ENCODE results near the gene OCA2.

OCA2 gene

DNA sequence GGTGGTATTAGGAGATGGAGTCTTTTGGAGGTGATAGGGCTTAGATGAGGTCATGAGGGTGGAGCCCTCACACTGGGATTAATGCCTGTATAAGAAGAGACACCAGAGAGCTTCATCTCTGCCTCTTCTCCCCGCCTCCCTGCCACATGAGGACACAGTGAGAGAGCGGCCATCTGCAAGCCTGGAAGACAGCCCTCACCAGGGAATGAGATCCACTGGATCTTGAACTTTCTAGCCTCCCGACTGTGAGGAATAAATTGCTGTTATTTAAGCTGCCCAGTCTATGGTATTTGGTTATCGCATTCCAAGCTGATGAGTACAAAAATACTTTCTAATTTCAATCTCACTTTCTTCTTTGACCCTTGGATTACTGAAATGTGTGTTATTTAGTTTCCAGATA, 121.4 kb downstream of the OCA2 start:
- no peak for DNase-seq (ENCODE audit: extremely low read depth, low read depth)
- TF ChIP-seq, protein P1, sequence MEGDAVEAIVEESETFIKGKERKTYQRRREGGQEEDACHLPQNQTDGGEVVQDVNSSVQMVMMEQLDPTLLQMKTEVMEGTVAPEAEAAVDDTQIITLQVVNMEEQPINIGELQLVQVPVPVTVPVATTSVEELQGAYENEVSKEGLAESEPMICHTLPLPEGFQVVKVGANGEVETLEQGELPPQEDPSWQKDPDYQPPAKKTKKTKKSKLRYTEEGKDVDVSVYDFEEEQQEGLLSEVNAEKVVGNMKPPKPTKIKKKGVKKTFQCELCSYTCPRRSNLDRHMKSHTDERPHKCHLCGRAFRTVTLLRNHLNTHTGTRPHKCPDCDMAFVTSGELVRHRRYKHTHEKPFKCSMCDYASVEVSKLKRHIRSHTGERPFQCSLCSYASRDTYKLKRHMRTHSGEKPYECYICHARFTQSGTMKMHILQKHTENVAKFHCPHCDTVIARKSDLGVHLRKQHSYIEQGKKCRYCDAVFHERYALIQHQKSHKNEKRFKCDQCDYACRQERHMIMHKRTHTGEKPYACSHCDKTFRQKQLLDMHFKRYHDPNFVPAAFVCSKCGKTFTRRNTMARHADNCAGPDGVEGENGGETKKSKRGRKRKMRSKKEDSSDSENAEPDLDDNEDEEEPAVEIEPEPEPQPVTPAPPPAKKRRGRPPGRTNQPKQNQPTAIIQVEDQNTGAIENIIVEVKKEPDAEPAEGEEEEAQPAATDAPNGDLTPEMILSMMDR (IDR thresholded peaks at IDR 0.05; ENCODE audit: low read depth, low read length, missing control alignments) = no peak

DNA sequence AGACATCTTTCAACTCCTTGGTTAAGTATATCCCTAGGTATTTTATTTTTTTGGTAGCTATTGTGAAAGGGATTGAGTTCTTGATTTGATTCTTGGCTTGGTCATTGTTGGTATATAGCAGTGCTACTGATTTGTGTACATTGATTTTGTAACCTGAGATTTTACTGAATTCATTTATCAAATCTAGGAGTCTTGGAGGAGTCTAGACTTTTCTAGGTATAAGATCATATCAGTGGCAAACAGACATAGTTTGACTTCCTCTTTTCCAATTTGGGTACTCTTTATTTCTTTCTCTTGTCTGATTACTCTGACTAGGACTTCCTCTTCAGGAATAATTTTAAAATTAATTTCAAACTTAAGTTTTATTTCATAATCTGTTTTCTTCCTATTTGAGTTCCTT, 125.2 kb downstream of the OCA2 start:
- TF ChIP-seq, protein P1 (IDR thresholded peaks at IDR 0.05; ENCODE audit: low read depth, low read length, missing control alignments) = no peak
- H3K4me3 ChIP-seq (replicated peaks; ENCODE audit: low read depth, low read length) = no peak overlapping the region
- DNase-seq (ENCODE audit: extremely low read depth, low read depth) = no peak

More for the DNA sequence above, 121.4 kb downstream of the OCA2 start:
- H3K4me3 ChIP-seq (replicated peaks; ENCODE audit: low read depth, low read length) = no peak overlapping the region

DNA sequence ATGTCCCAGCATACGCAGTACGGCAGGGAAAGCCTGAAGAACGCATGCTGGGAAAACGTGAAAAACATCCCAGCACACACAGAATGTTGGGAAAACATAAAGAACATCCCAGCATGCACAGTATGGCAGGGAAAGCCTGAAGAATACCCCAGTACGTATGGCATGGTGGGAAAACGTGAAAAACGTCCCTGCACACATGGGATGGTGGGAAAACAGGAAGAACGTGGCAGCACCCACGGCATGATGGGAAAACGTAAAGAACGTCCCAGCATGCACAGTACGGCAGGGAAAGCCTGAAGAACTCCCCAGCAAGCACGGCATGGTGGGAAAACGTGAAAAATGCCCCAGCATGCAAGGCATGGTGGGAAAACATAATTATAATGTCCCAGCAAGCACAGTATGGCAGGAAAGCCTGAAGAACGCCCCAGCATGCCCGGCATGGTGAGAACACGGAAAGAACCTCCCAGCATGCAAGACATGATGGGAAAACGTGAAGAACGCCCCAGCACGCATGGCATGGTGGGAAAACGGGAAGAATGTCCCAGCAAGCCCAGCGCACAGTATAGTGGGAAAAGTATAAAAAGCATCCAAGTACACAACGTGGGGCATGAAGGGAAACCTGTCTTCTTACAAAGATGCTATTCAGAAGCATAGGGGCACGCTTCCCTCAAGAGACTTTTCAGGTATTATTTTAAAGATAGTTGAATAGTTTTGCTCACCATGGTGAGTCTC, 128.3 kb downstream of the OCA2 start:
- H3K4me3 ChIP-seq (replicated peaks; ENCODE audit: low read depth, low read length) = no peak overlapping the region
- DNase-seq (ENCODE audit: extremely low read depth, low read depth) = no peak
- TF ChIP-seq, protein P1 (IDR thresholded peaks at IDR 0.05; ENCODE audit: low read depth, low read length, missing control alignments) = no peak

DNA sequence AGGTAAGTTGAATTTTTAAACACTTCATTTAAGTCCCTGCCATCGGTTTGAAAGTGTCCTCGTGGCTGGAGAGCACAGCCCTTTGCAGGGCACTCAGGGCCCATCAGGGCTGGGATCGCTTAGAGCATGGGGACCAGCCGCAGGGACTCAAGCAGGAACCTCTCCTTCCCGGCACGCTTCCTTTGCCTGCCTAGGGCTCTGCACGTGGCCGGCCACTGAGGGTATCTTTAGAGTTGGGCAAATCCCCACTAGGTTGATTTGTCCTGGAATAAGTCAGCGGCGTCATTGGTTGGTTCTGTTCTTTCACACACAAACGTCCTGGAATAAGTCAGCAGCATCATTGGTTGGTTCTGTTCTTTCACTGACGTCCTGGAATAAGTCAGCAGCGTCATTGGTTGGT, 131.6 kb downstream of the OCA2 start:
- TF ChIP-seq, protein P1 (IDR thresholded peaks at IDR 0.05; ENCODE audit: low read depth, low read length, missing control alignments) = no peak
- H3K4me3 ChIP-seq (replicated peaks; ENCODE audit: low read depth, low read length) = no peak overlapping the region
- DNase-seq (ENCODE audit: extremely low read depth, low read depth) = no peak

DNA sequence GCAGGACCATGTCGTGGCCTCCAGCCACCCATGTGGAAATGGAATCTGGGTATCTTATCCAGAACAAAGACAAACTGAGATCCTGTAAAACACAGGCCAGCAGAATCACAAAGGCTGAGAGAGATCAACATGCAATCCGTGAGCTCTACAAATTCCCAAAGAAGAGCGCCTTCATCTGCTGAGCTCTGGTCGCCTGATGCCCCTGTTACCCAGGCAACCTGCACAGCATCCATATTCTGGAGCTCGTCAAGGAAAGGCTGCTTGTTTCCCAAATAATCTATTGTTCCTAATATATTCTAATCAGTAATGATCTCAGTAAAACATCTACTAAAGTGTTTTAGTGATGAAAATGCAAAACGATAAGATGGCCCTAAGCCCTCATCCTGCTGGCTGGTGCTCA, 133.6 kb downstream of the OCA2 start:
- TF ChIP-seq, protein P1 (IDR thresholded peaks at IDR 0.05; ENCODE audit: low read depth, low read length, missing control alignments) = no peak
- H3K4me3 ChIP-seq (replicated peaks; ENCODE audit: low read depth, low read length) = no peak overlapping the region
- no peak for DNase-seq (ENCODE audit: extremely low read depth, low read depth)

DNA sequence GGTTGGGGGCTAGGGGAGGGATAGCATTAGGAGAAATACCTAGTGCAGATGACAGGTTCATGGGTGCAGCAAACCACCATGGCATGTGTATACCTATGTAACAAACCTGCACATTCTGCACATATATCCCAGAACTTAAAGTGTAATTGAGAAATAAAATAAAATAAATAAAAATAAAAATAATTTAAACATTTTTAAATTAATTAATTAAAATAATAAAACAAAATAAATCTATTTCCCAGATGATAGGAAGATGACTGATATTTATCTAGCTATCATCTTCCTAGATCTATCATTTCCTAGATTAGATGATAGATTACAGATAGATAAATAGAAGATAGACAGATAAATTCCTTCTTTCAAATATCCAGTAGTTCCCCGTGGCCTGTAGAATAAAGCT, 137.3 kb downstream of the OCA2 start:
- H3K4me3 ChIP-seq (replicated peaks; ENCODE audit: low read depth, low read length) = no peak overlapping the region
- TF ChIP-seq, protein P1 (IDR thresholded peaks at IDR 0.05; ENCODE audit: low read depth, low read length, missing control alignments) = no peak
- no peak for DNase-seq (ENCODE audit: extremely low read depth, low read depth)

Data from HFF-Myc (cell line).